GM10248 (cell line): Measurements from ENCODE around the gene ICAM1.

ENCODE experiments used
- CTCF ChIA-PET: fragments of 300-600 bp; sonication (Branson Sonifier 250); formaldehyde crosslinking; extraction: SDS; loops from one replicate; lab custom pipeline; 2021; ENCODE audit warnings: antibody characterized with exemption; lab: Yijun Ruan, JAX
- POLR2A ChIA-PET: fragments of 350-650 bp; sonication (Branson Sonifier 250); formaldehyde crosslinking; extraction: SDS; loops from one replicate; lab custom pipeline; 2020; ENCODE audit warnings: antibody characterized with exemption; lab: Yijun Ruan, JAX
- DNase-seq: peaks from one replicate; pipeline ENCODE4 v3.0.0; 2012; ENCODE audit errors: extremely low spot score
- CTCF ChIP-seq: IDR thresholded peaks from 2 replicates; pipeline ENCODE4 v1.5.1; 2012; ENCODE audit warnings: mild to moderate bottlenecking, low read depth; ENCODE audit errors: extremely low read depth, missing control alignments, control extremely low read depth

Gene ICAM1

DNA sequence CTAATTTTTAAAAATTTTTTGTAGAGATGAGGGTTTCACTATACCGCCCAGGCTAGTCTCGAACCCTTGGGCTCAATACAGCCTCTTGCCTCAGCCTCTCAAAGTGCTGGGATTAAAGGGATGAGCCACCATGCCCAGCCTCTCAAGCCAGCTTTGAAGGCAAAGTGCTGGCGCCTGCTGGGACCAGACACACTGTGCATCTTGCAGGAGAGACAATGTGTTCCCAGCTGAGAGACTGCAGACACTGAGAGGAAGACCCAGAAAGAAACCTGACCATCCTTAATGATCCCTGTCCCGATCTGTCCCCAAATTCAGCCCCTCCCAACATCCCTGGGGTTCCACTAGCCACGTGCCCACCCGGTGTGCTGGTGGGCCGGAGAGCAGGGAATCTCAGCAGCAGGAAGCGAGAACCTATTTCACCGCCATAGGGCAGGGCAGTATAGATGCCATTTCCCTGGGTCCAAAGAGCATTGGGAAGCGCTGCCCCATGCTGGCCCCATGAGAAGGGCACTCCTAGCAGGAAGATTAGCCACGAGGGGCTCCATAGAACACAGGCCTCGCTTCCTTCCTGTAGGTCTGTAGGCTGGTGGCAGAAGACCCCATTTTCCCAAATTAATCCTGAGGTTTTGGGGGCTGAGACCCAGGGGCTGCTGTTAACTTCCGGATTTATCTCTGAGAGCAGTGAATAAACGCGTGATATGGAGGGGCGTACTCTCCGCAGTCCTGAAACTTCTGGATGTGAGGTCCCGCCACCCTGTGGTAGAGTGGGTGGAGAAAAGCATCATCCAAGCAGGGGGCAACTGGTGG is 61.4 kb downstream of the ICAM1 start:
- TF ChIP-seq CTCF: no peak
- POLR2A ChIA-PET: interaction anchor here (0.8 kb wide), 1 partner anchor 43 kb away, joined by 3 read pairs; the partner anchor contains the start of gene ICAM5
- no peak for DNase-seq
- CTCF ChIA-PET: no interaction called here

GRCh38 chr19:10332965-10333757 is 62.2 kb downstream of the ICAM1 start, which contains the start of gene RAVER1:
Gene RAVER1 (minus strand): TSS chr19:10333529. CDS start chr19:10333507, 22 bp downstream.
- CTCF ChIA-PET: interaction anchor here (0.9 to 2.1 kb wide), 3 partner anchors 44 to 65 kb away, joined by 3 to 11 read pairs (median 3); partner anchors contain the start of gene ICAM5
- DNase-seq: peak; percentile 100
- POLR2A ChIA-PET: interaction anchor here (0.6 to 1.4 kb wide), 5 partner anchors 17 to 106 kb away, joined by 3 to 6 read pairs (median 5); partner anchors contain the start of genes ICAM1 and ICAM5
- TF ChIP-seq CTCF: no peak

DNA sequence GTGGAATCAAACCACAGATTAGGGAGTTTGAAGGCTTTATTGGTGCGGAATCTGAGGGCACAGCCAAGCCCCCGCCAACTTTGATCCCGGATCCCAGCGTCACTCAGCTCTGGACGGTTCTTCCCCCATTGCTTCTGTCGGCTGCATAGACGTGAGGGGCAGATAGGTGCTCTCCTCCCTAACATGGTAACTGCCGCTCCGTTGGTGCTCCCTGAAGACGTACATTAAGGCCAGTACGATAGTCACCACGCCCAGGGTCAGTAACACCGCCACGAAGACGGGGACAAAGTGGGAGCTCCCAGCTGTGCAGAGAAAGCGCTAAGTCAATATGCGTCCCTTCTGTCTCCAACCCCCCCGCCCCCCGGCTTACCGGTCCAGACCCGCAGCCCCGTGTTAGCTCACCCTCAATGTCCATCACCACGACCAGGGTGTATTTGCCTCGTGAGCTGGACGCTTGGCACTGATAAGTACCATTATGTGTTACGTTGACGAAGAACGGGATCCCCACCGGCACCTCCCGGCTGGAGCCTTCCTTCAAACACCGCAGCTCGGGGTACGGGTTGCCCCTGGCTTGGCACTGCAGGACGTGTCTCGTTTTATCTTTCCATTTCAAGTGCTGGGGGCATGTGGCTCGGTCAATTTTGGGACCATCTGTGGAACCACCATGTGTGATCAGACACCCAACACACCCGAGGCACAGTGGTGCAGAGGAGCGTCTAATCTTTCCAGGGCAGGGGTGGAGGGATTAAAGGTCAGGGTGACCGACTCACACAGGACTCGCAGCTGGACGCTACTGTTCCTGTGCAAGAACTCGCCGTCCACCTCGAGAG is 63.1 kb downstream of the ICAM1 start:
- ChIA-PET CTCF (interaction anchor here (0.9 to 2.1 kb wide), 3 partner anchors 45 to 66 kb away, joined by 3 to 11 read pairs (median 3); partner anchors contain the start of gene ICAM5), POLR2A (interaction anchor here (0.6 to 1.4 kb wide), 4 partner anchors 17 to 105 kb away, joined by 4 to 6 read pairs (median 6); partner anchors contain the start of gene ICAM1)
- no peak for TF ChIP-seq CTCF
- DNase-seq: no peak

DNA sequence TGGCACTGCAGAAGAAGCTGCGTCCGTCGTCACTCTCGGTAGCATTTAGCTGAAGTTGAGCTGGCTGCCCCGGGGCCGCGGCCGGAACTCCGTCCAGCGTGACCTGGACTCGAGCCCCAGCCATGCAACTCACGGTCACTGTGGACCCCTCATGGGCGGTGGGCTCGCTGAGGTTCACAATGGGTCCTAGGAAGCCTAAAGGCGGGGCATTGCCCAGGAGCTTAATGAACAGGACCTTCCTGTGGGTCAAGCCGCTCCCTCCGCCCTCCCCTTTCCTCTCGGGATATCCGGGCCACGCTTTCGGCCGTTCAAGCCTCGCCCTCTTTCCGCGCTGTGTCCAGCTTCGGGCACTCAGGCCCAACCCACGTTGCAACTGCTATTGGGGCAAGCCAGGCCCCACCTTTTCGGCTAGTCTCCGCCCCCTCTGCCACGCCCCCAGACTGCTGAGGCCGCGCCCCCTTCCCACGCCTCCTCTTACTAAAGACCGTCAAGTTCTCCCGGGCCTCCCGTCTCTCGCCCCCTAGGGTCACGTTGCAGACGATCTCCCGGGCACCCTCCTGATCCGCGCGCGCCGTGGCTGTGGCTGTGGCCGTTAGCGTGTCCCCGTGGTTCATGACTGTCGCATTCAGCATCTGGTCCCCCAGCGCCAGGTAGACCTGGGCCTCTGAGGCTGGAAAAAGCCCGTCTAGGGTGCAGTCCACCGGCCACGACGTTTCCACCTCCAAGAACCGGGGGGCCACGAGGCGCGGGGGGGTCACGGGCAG is 63.9 kb downstream of the ICAM1 start:
- no peak for TF ChIP-seq CTCF
- ChIA-PET POLR2A (no interaction called here), CTCF (interaction anchor here (1.0 to 2.6 kb wide), 3 partner anchors 32 to 66 kb away, joined by 3 to 11 read pairs (median 5); no protein-coding TSS in a partner anchor)
- no peak for DNase-seq

DNA sequence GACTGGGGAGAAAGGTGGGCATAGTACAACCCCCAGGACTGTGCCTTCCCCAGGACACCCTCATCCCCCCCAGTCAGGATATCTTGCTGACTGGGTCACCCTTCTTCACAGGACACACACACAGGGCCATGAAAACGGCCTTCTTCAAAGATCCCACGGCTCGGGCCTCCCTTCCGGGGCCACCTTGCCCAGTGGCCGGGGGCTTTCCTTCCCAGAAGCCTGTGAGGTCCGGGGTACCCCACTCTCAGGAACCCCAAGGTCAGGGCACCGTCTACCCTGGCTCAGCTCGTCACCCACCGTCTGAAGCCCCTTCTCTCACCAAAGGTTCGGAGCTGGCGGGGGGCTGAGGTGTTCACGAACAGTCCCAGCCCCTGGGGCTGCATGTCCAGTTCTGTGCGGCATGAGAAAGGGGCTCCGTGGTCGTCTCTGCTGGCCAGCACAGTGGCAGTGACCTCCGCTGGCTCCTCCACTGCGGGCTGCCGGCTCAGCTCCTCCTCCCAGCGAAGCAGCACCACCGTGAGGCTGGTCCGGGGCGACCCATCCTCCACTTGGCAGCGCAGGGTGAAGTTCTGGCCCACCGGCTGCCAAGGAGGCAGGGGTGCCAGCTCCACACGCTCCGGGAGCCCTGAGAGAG is 64.5 kb downstream of the ICAM1 start:
- no peak for TF ChIP-seq CTCF
- DNase-seq: no peak
- CTCF ChIA-PET: interaction anchor here (2.6 kb wide), 1 partner anchor 31 kb away, joined by 5 read pairs; no protein-coding TSS in a partner anchor
- POLR2A ChIA-PET: no interaction called here
